ENCODE data around the gene PHKA2.

Gene PHKA2

DNA sequence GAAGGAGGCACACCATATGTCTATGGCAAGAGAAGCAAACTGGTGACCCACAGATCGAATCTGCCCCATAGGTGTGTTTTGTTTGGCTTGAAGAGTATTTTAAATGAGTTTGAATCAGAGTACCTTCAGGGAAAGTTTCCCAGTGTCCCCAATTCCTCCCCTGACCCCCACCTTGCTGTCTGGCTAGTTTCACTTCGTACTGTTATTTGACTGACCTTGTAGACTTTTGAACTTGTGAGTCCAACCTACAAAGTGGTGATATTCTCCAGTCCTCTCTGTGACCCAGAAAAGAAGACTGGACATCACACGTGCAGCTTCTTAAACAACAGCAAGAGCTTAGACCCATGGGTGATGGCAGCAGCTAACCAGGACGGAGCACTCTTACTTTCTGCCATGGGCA, 39.4 kb downstream of the PHKA2 start:
- Histone ChIP-seq H3F3A (ENCODE audit: low read depth) (no peaks in the 10 kb centered on the region), H3K9ac (ENCODE audit: low read depth, low read length, poor library complexity, severe bottlenecking) (no peak overlapping the region), H3K4me2 (ENCODE audit: low read depth, low read length, poor library complexity, severe bottlenecking) (no peak overlapping the region), H2AFZ (ENCODE audit: low read length) (no peak overlapping the region), H3K79me2 (ENCODE audit: insufficient read depth, low read length) (no peaks in the 10 kb centered on the region), H3K4me1 (ENCODE audit: insufficient read depth, low read length, poor library complexity, severe bottlenecking) (no peaks in the 10 kb centered on the region), H3K4me3 (ENCODE audit: low read length, poor library complexity, severe bottlenecking) (no peak overlapping the region), H3K9me3 (ENCODE audit: insufficient read depth, low read depth, low read length) (no peaks in the 10 kb centered on the region), H3K27me3 (ENCODE audit: insufficient read depth, low read length, poor library complexity, severe bottlenecking) (no peaks in the 10 kb centered on the region), H4K20me1 (ENCODE audit: insufficient read depth, low read length, poor library complexity, severe bottlenecking) (no peaks in the 10 kb centered on the region), H3K36me3 (ENCODE audit: insufficient read depth, low read length) (peaks cover 36% of the 10 kb centered on the region; the same call in 1 of the 2 replicates), H3K9me2 (replicated peaks; ENCODE audit: low read depth, low read length) (no peaks in the 10 kb centered on the region)
- TF ChIP-seq EZH2phosphoT487 (IDR thresholded peaks at IDR 0.05; ENCODE audit: borderline replicate concordance) = no peak
- TF ChIP-seq, protein P1, sequence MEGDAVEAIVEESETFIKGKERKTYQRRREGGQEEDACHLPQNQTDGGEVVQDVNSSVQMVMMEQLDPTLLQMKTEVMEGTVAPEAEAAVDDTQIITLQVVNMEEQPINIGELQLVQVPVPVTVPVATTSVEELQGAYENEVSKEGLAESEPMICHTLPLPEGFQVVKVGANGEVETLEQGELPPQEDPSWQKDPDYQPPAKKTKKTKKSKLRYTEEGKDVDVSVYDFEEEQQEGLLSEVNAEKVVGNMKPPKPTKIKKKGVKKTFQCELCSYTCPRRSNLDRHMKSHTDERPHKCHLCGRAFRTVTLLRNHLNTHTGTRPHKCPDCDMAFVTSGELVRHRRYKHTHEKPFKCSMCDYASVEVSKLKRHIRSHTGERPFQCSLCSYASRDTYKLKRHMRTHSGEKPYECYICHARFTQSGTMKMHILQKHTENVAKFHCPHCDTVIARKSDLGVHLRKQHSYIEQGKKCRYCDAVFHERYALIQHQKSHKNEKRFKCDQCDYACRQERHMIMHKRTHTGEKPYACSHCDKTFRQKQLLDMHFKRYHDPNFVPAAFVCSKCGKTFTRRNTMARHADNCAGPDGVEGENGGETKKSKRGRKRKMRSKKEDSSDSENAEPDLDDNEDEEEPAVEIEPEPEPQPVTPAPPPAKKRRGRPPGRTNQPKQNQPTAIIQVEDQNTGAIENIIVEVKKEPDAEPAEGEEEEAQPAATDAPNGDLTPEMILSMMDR (conservative IDR thresholded peaks at IDR 0.05; ENCODE audit: low read length) = no peak

- Histone ChIP-seq H3K4me2 (ENCODE audit: low read depth, low read length, poor library complexity, severe bottlenecking) (no peak overlapping the region), H3K4me1 (ENCODE audit: insufficient read depth, low read length, poor library complexity, severe bottlenecking) (no peaks in the 10 kb centered on the region), H3K9me3 (ENCODE audit: insufficient read depth, low read depth, low read length) (no peaks in the 10 kb centered on the region), H3K79me2 (ENCODE audit: insufficient read depth, low read length) (no peaks in the 10 kb centered on the region), H4K20me1 (ENCODE audit: insufficient read depth, low read length, poor library complexity, severe bottlenecking) (no peaks in the 10 kb centered on the region), H3F3A (ENCODE audit: low read depth) (no peaks in the 10 kb centered on the region), H2AFZ (ENCODE audit: low read length) (no peak overlapping the region), H3K36me3 (ENCODE audit: insufficient read depth, low read length) (peaks cover 43% of the 10 kb centered on the region; the same call in 1 of the 2 replicates), H3K9ac (ENCODE audit: low read depth, low read length, poor library complexity, severe bottlenecking) (no peak overlapping the region), H3K4me3 (ENCODE audit: low read length, poor library complexity, severe bottlenecking) (no peak overlapping the region), H3K27me3 (ENCODE audit: insufficient read depth, low read length, poor library complexity, severe bottlenecking) (no peaks in the 10 kb centered on the region), H3K9me2 (replicated peaks; ENCODE audit: low read depth, low read length) (no peaks in the 10 kb centered on the region)
- TF ChIP-seq, protein P1 (conservative IDR thresholded peaks at IDR 0.05; ENCODE audit: low read length) = no peak
- no peak for TF ChIP-seq EZH2phosphoT487 (IDR thresholded peaks at IDR 0.05; ENCODE audit: borderline replicate concordance)
Observed at GRCh38 chrX:18941896-18942295, 42.0 kb downstream of the PHKA2 start.

- H3K4me1 ChIP-seq (ENCODE audit: insufficient read depth, low read length, poor library complexity, severe bottlenecking) = no peaks in the 10 kb centered on the region
- H3K79me2 ChIP-seq (ENCODE audit: insufficient read depth, low read length) = no peaks in the 10 kb centered on the region
- H3K9me3 ChIP-seq (ENCODE audit: insufficient read depth, low read depth, low read length) = no peaks in the 10 kb centered on the region
- H3K4me3 ChIP-seq (ENCODE audit: low read length, poor library complexity, severe bottlenecking) = no peak overlapping the region
- H2AFZ ChIP-seq (ENCODE audit: low read length) = no peak overlapping the region
- no peaks in the 10 kb centered on the region for H3F3A ChIP-seq (ENCODE audit: low read depth)
- H3K36me3 ChIP-seq (ENCODE audit: insufficient read depth, low read length) = peaks cover 43% of the 10 kb centered on the region; the same call in 1 of the 2 replicates
- no peaks in the 10 kb centered on the region for H4K20me1 ChIP-seq (ENCODE audit: insufficient read depth, low read length, poor library complexity, severe bottlenecking)
- no peak for TF ChIP-seq EZH2phosphoT487 (IDR thresholded peaks at IDR 0.05; ENCODE audit: borderline replicate concordance)
- TF ChIP-seq, protein P1 (conservative IDR thresholded peaks at IDR 0.05; ENCODE audit: low read length) = no peak
- H3K27me3 ChIP-seq (ENCODE audit: insufficient read depth, low read length, poor library complexity, severe bottlenecking) = no peaks in the 10 kb centered on the region
- H3K9ac ChIP-seq (ENCODE audit: low read depth, low read length, poor library complexity, severe bottlenecking) = no peak overlapping the region
- H3K4me2 ChIP-seq (ENCODE audit: low read depth, low read length, poor library complexity, severe bottlenecking) = no peak overlapping the region
- no peaks in the 10 kb centered on the region for H3K9me2 ChIP-seq (replicated peaks; ENCODE audit: low read depth, low read length)
Observed at GRCh38 chrX:18938710-18939109, 45.2 kb downstream of the PHKA2 start.

Data from Loucy (cell line).